HG02571 (cell line): ENCODE results near the gene DNLZ.
"Not testable (repeated sequence)": the region's sequence is repeated elsewhere in the genome, so short reads cannot be mapped to it uniquely, and the experiment has no call there.

Experiments
- ATAC-seq: cut with Tn5 transposase; IDR thresholded peaks from one replicate; pipeline ENCODE4 v1.9.1; 2021; ENCODE audit warnings: mild to moderate bottlenecking, moderate library complexity; ENCODE audit not compliant: unreplicated experiment

Gene DNLZ

DNA sequence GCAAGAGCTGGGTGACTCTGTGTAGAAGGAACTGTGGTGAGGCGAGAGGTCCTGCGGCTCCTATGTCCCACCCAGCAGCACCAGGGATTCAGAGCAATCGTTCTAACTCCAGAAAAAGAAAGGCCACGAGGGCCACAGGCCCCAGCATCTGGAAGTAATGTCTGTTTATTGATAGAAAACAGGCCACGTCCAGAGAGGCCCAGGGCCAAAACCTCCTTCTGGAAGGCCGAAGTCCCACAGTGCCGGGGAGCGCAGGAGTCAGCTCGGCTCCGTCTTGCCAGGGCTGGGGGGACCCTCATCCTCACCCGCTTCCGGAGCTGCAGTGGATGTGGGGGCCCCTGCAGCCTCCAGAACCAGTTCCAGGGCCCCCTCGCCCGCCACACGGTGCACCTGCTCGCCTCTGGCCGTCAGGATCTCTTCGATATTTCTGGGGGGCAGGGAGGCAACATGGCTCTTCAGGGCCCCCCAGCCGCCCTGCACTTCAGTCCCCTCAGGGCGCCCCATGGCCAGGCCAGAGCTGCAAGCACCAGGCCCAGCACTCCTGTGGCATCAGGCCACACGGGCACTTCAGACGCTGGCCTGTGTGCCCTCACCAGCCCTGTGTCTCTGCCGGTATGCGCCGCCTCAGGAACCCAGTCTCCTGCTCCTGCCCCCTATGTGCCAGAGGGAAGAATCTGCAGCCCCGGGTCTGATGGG, 1.6 kb downstream of the DNLZ start:
- no peak for ATAC-seq

DNA sequence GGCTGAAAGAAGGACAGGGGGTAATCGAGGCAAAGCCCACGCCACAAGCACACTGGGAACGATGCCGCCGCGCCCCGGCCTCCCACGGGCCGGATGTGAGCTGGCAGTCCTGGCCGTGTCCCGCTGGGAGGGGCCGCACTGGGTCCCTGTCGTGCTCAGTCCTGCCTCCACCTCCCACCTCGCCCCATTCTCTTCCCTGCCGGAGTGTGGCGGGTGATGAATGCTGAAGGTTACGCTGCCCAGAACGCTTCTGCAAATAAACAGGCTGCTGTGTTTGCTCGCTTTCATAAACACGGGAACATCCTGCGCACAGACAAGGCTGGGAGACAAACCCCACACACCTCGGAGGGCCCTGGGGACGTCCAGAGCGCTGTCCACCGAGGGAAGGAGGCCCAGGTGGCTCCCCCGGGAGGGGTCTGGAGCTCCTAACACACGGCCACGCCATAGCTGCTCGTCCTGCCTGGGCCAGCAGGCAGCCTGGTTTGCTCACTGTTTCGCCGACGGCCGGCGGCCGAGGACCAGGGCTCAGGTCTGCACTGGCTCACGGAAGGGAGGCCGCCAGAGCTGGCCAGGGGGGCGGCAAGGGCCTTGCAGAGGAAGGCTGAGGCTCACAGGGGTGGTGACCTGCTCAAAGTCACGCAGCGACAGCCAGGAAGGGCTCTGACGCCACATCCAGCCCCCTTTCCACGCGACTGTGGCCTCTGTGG, 2.3 kb downstream of the DNLZ start:
- no peak for ATAC-seq

DNA sequence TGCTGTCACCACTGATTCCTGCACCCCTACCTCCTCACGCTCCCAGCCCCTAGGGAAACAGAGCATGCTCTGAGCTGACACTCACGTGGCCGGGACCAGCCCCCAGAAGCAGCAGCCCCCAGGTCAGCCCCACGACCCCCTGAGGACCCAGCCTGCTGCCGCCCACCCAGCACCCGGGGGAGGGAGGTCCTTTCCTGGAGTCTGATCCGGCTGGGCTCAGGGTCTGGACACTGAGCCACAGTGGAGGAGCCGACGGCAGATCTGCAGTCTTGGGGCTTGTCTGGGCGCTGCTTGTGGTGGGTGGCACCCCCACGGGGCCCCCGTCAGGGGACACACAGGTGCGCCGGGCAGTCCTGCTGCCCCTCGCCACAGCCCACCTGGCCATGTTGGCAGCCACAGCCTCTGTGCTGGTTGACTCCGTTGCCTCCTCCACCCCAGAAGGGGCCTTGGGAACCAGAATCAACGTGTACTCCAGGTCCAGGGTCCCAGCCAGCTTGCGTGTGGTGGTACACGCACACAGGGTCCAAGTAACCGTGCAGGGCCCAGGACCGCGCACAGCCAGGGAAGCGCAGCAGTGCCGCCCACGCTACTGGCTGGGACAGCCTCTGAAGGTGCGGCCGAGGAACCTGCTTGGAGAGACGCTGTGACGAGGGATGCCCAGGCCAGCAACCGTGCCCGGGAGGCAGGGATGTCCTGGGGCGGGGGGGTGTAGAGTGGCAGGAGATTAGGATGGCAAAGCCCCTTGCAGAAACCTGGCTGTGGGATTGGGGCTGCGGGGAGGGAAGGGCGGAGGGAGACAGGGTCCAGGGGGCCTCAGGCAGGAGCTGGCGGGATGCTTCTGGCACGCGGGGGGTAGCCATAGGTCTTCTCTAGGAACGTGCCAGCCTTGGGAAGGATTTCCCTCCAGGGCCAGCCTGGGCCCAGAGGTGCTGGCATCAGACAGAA, 3.5 kb downstream of the DNLZ start:
- no peak for ATAC-seq

GRCh38 chr9:136358888-136359287, 4.7 kb downstream of the DNLZ start:
- ATAC-seq: no peak

GRCh38 chr9:136358016-136358415, 5.5 kb downstream of the DNLZ start:
- ATAC-seq: no peak

GRCh38 chr9:136357202-136357725, 6.3 kb downstream of the DNLZ start:
- no peak for ATAC-seq

DNA sequence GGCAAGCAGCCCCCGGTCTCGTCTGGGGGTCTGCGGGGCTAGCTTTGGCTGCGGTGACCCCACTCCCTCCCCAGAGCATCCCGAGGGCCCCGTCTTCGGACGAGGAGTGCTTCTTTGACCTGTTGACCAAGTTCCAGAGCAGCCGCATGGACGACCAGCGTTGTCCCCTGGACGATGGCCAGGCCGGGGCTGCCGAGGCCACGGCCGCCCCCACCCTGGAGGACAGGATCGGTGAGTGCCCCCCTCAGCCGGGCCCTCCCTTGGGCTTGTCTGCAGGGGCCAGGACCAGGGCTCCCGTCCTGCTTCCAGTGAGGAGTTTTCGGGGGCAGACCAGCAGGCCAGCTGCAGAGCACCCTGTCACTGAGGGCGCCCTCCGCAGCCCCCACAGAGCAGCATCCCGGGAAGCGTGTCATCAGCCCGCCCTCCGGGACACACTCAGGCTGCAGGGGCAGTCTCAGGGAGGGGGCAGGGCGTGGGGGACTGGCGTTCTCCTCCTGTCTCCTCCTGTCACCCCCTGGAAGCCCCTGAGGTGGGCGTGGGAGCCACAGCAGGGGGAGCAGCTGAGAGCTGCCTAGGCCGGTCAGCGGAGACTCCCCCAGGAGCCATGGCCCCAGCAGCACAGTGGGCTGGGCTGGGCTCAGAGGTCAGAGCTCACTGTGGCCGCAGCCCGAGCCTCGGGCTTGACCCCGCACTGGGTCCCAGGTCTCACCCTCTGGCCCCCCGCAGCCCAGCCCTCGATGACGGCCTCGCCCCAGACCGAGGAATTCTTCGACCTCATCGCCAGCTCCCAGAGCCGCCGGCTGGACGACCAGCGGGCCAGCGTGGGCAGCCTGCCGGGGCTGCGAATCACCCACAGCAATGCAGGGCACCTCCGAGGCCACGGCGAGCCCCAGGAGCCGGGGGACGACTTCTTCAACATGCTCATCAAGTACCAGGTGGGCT, 7.7 kb downstream of the DNLZ start:
- no peak for ATAC-seq

DNA sequence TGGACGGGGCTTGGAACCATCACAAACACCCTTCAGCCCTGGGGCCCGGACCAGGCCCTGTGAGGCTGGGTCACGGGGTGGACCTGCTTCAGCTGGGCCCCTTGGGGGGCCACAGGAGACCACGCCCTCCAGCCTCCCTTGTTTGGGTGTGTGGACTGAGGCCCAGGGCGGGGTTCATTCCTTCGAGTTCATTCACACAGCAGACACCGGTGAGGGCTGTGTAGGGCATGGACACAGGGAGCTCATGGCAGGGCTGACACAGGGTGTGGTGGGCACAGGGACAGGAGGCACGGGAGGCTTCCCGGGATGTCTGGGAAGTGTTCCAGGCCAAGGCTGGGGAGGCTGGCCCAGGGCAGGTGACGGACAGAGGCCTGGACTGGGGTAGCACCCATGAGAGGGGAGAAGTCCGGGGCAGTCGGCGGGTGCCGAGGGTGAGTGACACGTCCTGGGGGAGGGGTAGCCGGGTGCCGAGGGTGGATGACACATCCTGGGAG, 8.9 kb downstream of the DNLZ start:
- ATAC-seq: no peak

DNA sequence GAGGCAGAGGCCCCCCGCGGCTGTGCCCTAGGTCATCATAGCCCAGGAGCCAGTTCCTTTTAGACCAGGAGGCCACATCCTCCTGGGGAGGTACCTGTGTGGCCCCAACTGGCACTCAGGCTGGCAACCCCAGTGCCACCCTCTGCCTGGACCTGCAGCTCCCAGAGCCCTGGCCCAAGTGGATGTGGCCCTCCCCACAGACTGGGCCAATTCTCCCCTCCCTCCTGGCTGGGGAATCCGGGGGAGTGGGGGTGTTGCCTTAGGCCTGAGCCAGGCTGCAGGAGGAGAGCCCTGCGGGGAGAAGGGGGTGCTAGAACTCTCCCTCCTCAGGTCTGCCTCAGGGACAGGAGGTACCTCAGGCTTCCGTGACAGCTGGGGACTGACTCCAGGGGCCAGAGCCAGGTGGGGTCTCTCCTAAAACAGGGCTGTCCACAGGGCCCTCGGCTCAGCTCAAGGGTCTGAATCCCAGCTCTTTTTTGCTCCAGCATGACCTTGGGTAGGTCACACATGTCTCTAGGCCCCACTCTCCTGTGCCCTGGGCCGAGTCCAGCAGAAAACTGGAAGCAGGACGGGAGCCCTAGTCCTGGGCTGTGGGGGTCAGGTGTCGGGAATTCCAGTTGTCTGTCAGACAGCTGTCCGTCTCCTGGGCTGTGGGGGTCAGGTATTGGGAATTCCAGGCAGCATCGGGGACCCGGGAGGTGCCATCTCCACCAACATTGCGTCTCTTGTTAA, 9.6 kb downstream of the DNLZ start:
- no peak for ATAC-seq

DNA sequence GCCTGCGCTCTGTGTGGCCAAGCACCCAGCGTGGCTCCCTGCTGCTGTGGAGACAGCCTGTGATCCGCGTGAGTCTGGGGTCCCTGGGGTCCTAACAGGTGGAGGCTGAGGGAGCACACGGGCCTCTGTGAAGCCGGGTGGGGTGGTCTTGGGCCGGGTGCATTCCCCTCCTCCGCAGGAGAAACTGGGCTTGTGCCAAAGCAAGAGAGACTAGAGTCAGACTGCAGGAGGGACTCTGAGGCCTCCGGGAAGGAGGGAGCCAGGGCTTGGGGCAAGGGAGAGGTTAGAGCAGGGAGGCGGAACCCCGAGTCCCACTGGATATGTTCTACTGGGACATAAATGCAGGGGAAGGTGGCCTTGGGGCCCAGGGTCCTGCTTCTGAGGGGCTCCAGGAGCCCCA, 10.5 kb downstream of the DNLZ start:
- ATAC-seq: no peak

- ATAC-seq: no peak
These were observed 10.9 kb downstream of the DNLZ start for GRCh38 chr9:136352682-136353081.

DNA sequence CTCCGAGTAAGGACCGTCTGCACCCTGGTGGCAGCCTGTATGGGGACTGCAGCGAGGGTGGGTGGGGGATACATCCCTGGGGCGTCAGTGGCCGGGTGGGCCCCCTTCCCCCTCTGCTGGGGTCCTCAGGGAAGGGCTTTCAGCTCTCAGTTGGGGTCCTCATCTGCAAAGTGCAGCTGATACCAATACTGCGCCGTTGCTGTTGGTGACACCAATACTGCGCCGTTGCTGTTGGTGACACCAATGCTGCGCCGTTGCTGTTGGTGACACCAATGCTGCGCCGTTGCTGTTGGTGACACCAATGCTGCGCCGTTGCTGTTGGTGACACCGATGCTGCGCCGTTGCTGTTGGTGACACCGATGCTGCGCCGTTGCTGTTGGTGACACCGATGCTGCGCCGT, 11.7 kb downstream of the DNLZ start:
- not testable (repeated sequence) for ATAC-seq

- no peak for ATAC-seq
These were observed 12.2 kb downstream of the DNLZ start for GRCh38 chr9:136351252-136351800.

GRCh38 chr9:136349546-136349945, 14.0 kb downstream of the DNLZ start:
- no peak for ATAC-seq

DNA sequence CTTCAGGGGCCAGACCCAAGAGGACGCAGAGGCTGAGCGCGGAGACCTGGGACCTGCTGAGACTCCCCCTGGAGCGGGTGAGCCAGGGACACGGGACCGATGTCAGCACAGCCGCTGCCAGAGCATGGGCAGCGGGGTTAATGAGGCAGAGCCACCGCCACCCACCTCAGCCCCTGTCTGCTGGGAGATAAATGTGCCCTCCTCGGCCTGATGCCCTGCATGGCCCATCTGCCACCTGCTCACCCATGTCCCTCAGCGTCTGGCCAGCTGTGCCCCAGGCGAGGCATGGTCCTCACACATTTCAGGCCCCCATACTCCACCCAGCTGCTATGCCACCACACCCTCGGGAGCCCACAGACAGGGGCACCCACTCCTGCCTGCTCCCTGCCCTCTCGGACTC, 14.9 kb downstream of the DNLZ start:
- ATAC-seq: no peak

DNA sequence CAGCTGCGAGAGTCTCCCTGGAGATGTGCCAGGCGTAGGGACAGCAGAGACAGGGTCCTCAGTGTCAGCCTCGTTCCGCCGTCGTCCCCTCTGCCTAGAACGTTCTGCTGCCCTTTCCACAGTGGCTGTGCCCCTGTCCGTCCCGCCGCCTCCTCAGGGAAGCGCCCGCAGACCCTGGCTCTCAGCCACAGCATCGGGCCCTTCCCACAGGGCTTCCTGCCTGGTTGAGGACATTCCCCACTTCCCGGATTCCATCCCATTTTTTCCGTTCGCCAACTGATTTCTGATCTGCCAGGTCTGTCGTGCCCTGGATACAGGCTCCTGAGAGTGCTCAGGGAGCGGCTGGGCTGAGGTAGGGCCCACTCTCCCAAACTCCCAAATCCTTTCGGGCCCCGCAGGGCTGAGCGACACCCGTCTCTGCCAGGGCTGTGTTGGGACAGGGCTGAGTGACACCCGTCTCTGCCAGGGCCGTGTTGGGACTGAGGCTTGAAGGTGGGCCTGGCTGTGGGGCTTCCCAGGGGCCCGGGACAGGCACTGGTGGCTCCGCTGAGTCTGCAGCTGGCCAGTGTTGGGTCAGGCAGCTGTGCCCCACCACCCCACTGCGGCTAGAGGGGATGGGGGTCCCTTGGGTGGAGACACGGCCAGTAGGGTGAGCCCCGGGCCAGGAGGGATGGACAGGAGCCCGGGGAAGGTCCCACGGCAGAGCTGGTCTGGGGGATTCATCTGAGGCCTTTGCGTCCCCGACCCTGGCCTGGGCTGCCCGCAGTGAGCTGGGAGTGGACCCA, 15.9 kb downstream of the DNLZ start:
- ATAC-seq: no peak

DNA sequence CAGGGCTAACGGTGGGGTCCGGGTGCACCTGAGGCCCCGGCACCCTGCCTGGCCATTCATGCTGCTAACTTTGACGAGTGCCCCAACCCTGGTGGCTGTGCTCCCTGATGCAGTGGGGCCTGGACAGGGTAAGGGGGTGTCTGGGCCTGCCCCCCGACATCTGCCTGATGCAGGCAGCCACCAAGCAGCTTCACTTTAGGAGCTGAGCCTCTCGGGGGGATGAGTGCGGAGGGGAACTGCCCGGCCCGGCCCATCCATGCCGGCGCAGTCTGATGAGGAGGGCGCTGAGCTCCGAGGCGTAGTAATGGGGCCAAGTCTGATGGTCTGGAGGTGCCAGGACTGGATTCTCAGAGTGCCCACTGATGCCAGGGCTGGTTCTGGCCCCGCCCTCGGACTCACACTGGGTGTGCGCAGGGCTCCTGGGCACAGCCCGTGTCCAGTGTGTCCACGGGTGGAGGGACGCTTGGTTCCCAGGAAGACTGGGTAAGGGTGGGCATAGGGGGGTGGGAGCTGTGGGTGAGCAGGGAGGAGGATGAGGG, 16.5 kb downstream of the DNLZ start:
- ATAC-seq: no peak

DNA sequence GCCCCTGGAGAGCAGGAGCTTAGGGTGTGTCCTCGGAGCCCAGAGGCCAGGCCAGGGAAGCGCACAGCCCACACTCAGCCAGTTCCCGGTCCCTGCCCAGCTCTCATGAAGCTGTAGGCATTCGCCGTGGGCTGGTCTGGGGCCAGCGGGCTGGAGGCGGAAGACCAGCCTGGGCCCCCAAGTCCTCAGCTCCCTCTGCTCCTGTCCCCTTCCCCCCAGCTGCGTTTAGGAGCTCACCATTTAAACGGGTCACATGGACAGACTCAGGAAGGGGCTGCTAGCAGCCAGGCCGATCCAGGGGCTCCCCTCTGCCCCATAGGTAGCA, 17.4 kb downstream of the DNLZ start:
- ATAC-seq: no peak
